ENCODE data around the gene SLC34A1.

SLC34A1 gene

DNA sequence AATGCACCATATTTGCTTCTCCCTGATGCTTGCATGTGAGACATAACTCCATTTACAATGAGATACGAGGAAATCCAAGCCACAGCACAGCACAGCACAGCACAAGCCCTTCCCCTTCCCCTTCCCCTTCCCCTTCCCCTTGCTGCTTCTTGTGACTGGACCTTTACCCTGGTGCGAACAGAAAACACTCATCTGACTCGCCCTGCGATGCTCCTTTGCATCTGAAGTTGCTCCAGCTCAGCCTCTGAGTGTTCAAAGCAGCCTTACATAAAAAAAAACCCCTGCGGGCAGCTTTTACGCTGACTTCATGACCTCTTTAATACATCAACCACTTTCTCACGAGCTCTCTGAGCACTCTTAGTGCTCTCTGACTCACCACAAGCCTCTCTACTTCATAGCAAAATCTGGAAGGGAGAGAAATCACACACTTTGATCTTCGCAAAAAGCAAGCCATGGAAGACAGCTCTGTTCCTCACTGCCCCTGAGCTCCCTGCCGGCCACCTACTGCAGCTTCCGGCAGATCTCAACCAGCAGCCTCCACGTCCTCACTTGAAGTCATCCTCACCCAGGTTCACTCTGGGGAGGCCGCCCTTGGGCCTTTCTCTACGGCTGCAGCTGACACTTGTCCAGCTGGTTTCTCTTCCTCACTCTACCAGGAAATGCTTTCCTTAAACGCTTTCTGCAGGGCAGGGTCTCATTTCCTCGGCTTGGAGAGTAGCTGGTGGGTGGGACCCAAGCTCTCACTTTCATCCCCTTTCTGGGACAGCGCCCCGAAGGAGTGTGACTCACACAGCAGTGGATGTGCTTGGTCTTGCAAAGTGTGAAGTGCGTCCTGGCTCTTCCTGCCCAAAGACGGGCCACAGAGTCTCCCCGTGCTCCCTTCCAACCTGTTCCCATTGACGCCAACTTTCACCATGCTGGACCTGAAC, 5.3 kb downstream of the SLC34A1 start:
- DNase-seq, result no peak

DNA sequence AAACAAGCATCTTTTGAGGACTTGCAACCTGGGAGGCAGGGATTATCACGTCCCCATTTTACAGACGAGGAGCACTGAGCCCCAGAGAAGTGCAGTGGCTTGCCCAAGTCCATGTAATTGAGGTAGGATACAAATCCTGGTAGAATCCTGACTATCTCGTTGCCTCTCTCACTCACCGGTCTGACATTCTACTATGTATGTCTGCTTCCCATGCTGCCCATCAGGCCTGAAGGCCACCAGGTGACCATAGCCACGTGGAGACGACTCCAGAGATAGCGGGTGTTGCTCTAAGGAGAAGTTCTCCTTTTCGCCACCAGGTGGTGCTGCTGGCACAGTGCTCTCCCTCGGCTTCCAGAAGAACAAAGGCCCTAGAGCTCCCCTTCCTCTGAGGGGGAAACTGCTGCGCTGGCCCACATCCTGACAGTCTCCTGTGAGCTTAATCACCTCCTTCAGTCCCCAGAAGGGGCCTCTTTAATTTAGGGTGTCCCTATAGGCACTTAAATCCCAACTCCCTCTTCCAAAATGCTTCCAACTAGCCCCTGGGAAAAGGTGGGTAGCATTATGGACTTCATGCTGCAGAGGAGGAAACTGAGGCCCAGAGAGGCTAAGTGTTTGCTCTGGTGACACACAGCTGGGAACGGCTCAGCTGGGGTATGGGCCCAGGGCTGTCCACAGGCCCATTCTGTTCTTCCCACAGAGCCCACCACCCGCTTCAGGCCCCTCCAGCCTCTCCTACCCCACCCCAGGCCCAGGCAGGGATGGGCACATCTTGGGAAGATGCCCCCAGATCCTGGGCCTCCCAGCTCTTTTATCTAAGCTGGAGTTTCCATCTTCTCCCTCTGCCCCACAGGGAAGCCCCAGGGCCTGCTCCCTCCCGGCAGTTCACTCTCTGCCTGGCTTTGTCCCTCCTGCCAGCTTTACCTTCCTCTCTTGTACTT, 6.4 kb downstream of the SLC34A1 start:
- peak; percentile 63 for DNase-seq

- DNase-seq, result no peak
These were observed 8.5 kb downstream of the SLC34A1 start for GRCh38 chr5:177392765-177393164.

- DNase-seq, result no peak
These were observed 9.1 kb downstream of the SLC34A1 start for GRCh38 chr5:177393206-177393765.

DNA sequence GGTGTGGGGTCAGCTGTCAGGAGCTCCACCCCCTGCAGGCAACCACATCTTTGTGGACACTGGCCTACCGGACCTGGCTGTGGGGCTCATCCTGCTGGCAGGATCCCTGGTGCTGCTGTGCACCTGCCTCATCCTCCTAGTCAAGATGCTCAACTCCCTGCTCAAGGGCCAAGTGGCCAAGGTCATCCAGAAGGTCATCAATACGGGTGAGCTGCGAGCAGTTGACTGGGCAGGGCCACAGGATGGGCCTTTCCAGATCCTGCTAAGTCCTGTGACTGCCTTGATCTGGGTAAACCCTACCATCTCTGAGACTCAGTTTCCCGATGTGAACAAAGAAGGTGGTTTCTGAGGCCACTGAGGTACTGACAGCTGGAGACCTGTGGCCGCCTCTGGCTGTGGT, 9.8 kb downstream of the SLC34A1 start:
- DNase-seq, result no peak

- no peak for DNase-seq
These were observed 11.8 kb downstream of the SLC34A1 start for GRCh38 chr5:177396078-177396477.

- no peak for DNase-seq
These were observed 12.6 kb downstream of the SLC34A1 start for GRCh38 chr5:177396807-177397206.

- no peak for DNase-seq
These were observed 13.7 kb downstream of the SLC34A1 start for GRCh38 chr5:177397875-177398390.

DNA sequence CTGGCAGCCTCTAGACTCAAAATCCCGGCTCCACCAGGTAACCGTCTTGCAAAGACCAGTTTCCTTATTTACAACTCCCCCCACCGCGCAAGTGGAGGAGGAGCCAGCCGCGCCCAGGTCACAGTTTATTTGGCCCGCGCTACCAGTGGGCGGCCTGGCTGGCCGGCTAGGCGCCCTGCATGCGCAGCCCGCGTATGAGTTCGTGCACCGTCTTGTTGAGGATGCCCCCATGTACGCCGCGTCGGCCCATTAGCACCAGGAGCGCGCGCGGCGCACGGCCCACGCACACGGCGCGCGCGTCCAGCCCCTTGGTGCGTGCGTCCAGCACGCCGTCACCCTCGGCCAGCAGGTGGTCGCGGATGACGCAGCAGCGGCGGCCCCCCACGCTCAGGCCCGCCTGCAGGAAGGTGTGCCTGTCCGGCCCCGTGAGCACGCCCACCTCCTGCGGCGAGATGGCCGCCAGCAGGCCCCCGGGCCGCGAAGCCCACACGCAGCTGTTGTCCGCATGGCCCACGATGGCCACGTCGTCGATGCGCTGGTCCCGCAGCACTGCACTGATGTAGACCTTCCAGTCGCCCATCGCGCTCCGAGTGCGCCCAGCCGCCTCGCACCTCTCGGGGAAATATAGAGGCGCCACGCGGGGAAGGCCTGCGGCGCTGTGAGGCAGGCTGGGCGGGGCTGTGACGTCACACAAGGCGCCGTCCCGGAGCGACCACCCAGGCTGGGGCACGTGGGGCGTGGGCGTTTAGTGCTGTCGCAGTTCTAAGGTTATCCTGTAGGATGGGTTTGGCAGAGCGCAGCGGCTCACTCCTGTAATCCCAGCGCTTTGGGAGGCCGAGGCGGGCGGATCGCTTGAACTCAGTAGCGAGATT, 16.0 kb downstream of the SLC34A1 start, which contains the start of gene PFN3:
PFN3 (minus strand) TSS at position 665 of the 872 bp plus-strand sequence; CDS start at position 580, 85 bp downstream.
- no peak for DNase-seq

- peak; percentile 76 for DNase-seq
These were observed 18.2 kb downstream of the SLC34A1 start for GRCh38 chr5:177402271-177403043.

- no peak for DNase-seq
These were observed 19.0 kb downstream of the SLC34A1 start for GRCh38 chr5:177403102-177403791.

- DNase-seq, result peak; percentile 36
These were observed 19.8 kb downstream of the SLC34A1 start for GRCh38 chr5:177403792-177404640.

DNA sequence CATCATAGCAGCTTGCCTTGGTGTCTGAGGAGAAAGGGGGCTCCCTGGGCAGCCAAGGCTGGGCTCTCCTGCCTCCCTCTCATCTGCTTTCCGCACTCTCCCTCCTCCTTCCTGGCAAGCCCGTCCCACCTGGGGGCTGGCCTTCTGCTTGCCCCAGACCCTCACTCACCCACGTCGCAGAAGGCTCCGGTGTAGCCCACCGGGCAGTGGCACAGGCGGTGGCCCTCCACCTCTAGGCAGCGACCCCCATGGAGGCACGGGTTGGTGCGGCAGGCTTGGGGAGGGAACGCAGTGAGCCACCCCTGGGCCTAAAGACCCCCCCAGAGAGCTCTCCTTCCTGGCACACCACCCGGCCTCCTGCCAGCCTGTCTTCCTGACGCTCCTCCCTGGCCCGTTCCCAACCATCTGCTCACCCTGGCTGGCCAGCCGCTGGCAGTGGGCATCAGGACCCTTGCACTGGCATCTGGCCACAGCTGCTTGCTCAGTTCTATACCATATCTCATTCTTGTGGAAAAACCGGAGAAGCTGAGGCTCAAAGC, 20.5 kb downstream of the SLC34A1 start:
- DNase-seq, result no peak

DNA sequence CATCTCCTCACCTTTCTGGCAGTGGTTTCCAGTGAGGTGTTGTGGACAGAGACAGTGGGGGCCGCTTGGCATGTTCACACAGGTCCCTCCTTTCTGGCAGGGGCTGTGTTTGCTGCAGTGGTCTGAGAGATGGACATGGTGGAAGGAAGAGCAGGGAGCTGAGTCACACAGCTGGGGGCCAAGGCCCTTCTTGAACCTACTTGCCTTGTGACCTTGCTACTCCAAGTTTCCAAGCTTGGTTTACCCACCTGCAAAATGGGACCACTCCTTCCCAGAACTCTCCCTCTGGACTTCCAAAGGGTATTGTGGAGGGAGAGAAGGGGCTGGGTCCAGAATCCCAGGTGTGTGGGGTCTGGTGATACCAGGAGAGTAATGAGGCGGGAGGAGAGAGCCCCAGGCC, 21.1 kb downstream of the SLC34A1 start:
- no peak for DNase-seq

DNA sequence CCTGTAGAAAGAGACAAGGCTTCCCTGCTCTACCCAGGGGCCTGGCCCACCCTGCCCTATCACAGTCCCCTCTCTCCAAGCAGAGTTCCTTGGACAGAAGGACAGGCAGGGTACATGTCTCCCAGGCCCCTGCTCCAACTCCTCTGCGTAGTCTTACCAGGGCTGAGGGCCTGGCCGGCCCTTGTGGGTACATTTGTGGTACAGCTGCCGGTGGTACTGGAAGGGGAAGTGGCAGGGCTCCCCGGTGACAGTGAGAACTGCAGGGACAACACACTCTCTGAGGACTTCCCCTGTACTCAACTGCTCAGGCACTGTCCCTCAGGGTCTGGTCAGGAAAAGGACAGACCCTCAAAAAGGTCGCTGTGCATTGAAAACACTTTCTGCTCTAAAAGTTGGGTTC, 21.6 kb downstream of the SLC34A1 start:
- no peak for DNase-seq

DNA sequence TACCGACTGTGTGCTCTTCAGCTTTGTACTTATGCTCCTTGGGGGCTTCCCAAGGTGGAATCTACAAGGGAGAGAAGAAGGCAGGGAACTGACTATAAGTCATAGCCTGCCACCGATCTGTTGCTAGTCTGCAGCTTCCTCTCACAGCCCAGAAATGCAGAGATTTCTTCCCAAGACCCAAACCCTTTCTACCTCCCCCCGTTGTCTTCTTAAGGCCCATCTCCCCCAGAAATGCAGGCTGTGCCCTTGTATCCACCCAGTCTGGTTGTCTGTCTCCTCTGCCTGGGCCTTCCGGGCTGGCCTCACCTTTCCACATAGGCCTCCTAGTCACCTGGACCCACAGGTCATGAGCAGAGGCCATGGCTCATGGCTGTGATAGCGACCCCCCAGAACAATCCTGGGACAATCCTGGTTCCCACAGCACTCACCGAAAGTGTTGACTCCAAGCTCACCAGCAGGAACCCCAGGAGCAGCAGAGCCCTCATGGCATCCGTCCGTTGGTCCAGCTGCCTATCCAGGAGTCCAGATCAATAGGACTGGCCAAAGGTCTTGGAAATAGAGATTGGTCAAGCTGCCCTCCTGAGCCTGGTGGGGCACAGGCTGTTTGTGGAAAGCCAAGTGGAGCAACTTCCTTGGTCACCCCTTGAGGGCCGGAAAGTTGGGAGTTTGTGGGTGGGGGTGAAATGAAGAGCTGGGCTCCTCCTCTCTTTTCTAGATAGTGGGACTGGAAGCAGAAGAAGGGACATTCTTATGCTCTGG, 25.0 kb downstream of the SLC34A1 start, which contains the start of gene F12:
F12 (minus strand) TSS at position 522 of the 759 bp plus-strand sequence; CDS start at position 485, 37 bp downstream.
- no peak for DNase-seq

DNA sequence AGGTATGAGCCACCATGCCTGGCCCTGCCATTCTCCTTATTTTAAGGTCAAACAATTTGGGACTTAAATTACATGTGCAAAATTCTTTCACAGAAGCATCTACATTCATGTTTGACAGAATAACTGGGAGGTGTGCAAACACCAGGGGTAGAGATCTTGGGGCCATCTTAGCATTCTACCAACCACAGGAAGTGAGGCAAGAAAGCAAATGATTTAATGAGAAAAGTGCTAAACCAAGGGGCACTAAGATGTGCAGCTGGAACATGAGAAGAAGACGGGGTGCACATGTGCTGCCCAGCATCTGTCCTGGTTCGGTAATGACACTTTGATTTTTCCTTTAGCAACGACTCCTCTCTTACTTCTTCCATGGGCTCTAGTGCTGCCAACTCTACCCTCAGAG, 26.3 kb downstream of the SLC34A1 start:
- DNase-seq, result no peak

GRCh38 chr5:177412603-177413233, 28.5 kb downstream of the SLC34A1 start:
- no peak for DNase-seq
